Endothelial cell (in vitro differentiated cells): ENCODE results near the gene FMNL3. TPM values are rescaled to one million over a fixed set of nuclear protein-coding genes. Genes with fewer than 3 reads are reported as not detected.
"Not testable (repeated sequence)": the region's sequence is repeated elsewhere in the genome, so short reads cannot be mapped to it uniquely, and the experiment has no call there.

Experiments used
- DNase-seq: peaks from one replicate; pipeline ENCODE4 v3.0.0; 2021; ENCODE audit warnings: low spot score
- H3K27ac Mint-ChIP-seq: one replicate; pipeline ENCODE4 v1.8.0; 2021; ENCODE audit warnings: mixed read lengths, inconsistent platforms; ENCODE audit not compliant: unreplicated experiment
- H3K27me3 Mint-ChIP-seq: one replicate; pipeline ENCODE4 v1.8.0; 2021; ENCODE audit warnings: mild to moderate bottlenecking, moderate library complexity, mixed read lengths, inconsistent platforms; ENCODE audit not compliant: unreplicated experiment
- H3K36me3 Mint-ChIP-seq: one replicate; pipeline ENCODE4 v1.8.0; 2021; ENCODE audit warnings: mild to moderate bottlenecking, low read depth, mixed read lengths, inconsistent platforms; ENCODE audit not compliant: unreplicated experiment
- H3K4me1 Mint-ChIP-seq: one replicate; pipeline ENCODE4 v1.8.0; 2021; ENCODE audit warnings: mild to moderate bottlenecking, mixed read lengths, inconsistent platforms; ENCODE audit not compliant: unreplicated experiment
- H3K4me3 Mint-ChIP-seq: one replicate; pipeline ENCODE4 v1.8.0; 2021; ENCODE audit warnings: mild to moderate bottlenecking, mixed read lengths, inconsistent platforms; ENCODE audit not compliant: unreplicated experiment
- H3K9me3 Mint-ChIP-seq: one replicate; pipeline ENCODE4 v1.8.0; 2021; ENCODE audit warnings: mixed read lengths, inconsistent platforms; ENCODE audit not compliant: unreplicated experiment
- total RNA-seq: library from RNA; stranded (reverse); fragmentation: NEBNext Ultra II Directional; extraction: Animal tissue kit (Norgen Biotek cat#: 25700); gene quantifications from one replicate; pipeline ENCODE4 v1.2.1, GENCODE V29; 2021; ENCODE audit not compliant: unreplicated experiment
- TF ChIP-seq, protein P1 (sequence below): fragments of 200-600 bp; sonication (generic); IDR thresholded peaks from one replicate; pipeline ENCODE4 v1.5.0; 2021; ENCODE audit warnings: antibody characterized with exemption; ENCODE audit not compliant: unreplicated experiment

FMNL3 gene
- total RNA-seq, 1 donor from 2014 or later: 194 TPM

GRCh38 chr12:49618576-49618975 is 88.6 kb downstream of the FMNL3 start:
- TF ChIP-seq, protein P1, sequence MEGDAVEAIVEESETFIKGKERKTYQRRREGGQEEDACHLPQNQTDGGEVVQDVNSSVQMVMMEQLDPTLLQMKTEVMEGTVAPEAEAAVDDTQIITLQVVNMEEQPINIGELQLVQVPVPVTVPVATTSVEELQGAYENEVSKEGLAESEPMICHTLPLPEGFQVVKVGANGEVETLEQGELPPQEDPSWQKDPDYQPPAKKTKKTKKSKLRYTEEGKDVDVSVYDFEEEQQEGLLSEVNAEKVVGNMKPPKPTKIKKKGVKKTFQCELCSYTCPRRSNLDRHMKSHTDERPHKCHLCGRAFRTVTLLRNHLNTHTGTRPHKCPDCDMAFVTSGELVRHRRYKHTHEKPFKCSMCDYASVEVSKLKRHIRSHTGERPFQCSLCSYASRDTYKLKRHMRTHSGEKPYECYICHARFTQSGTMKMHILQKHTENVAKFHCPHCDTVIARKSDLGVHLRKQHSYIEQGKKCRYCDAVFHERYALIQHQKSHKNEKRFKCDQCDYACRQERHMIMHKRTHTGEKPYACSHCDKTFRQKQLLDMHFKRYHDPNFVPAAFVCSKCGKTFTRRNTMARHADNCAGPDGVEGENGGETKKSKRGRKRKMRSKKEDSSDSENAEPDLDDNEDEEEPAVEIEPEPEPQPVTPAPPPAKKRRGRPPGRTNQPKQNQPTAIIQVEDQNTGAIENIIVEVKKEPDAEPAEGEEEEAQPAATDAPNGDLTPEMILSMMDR: no peak
- H3K9me3 Mint-ChIP-seq: no peaks in the 10 kb centered on the region
- H3K36me3 Mint-ChIP-seq: no peaks in the 10 kb centered on the region
- H3K4me1 Mint-ChIP-seq: peaks cover 11% of the 10 kb centered on the region
- no peak for DNase-seq
- no peak overlapping the region for H3K4me3 Mint-ChIP-seq
- no peak overlapping the region for H3K27ac Mint-ChIP-seq
- H3K27me3 Mint-ChIP-seq: peaks cover 3% of the 10 kb centered on the region

GRCh38 chr12:49616533-49617219 is 90.5 kb downstream of the FMNL3 start:
- no peak overlapping the region for H3K4me3 Mint-ChIP-seq
- H3K36me3 Mint-ChIP-seq: no peaks in the 10 kb centered on the region
- peaks cover 7% of the 10 kb centered on the region for H3K4me1 Mint-ChIP-seq
- no peak for DNase-seq
- no peaks in the 10 kb centered on the region for H3K9me3 Mint-ChIP-seq
- TF ChIP-seq, protein P1: no peak
- peaks cover 3% of the 10 kb centered on the region for H3K27me3 Mint-ChIP-seq
- no peak overlapping the region for H3K27ac Mint-ChIP-seq

- peaks cover 3% of the 10 kb centered on the region for H3K4me1 Mint-ChIP-seq
- H3K9me3 Mint-ChIP-seq: no peaks in the 10 kb centered on the region
- no peak overlapping the region for H3K4me3 Mint-ChIP-seq
- H3K27ac Mint-ChIP-seq: no peak overlapping the region
- TF ChIP-seq, protein P1: no peak
- no peaks in the 10 kb centered on the region for H3K36me3 Mint-ChIP-seq
- no peak for DNase-seq
- peaks cover 2% of the 10 kb centered on the region for H3K27me3 Mint-ChIP-seq
These were observed 91.5 kb downstream of the FMNL3 start for GRCh38 chr12:49615725-49616124.

- H3K4me3 Mint-ChIP-seq: no peak overlapping the region
- H3K27me3 Mint-ChIP-seq: peaks cover 2% of the 10 kb centered on the region
- no peak overlapping the region for H3K27ac Mint-ChIP-seq
- no peaks in the 10 kb centered on the region for H3K9me3 Mint-ChIP-seq
- no peaks in the 10 kb centered on the region for H3K36me3 Mint-ChIP-seq
- peaks cover 3% of the 10 kb centered on the region for H3K4me1 Mint-ChIP-seq
- no peak for DNase-seq
- TF ChIP-seq, protein P1: no peak
These were observed 95.0 kb downstream of the FMNL3 start for GRCh38 chr12:49612210-49612609.

- not testable (repeated sequence) for H3K9me3 Mint-ChIP-seq, H3K27me3 Mint-ChIP-seq, DNase-seq, H3K36me3 Mint-ChIP-seq, H3K4me3 Mint-ChIP-seq, H3K27ac Mint-ChIP-seq, H3K4me1 Mint-ChIP-seq
These were observed 96.4 kb downstream of the FMNL3 start for GRCh38 chr12:49610785-49611184.
